Measurements from ENCODE around the gene KIF17. TPM values are rescaled to one million over a fixed set of nuclear protein-coding genes. Genes with fewer than 3 reads are reported as not detected.

Gene KIF17
- total RNA-seq, 1 donor from 2014 or later, result 2.5 TPM

DNA sequence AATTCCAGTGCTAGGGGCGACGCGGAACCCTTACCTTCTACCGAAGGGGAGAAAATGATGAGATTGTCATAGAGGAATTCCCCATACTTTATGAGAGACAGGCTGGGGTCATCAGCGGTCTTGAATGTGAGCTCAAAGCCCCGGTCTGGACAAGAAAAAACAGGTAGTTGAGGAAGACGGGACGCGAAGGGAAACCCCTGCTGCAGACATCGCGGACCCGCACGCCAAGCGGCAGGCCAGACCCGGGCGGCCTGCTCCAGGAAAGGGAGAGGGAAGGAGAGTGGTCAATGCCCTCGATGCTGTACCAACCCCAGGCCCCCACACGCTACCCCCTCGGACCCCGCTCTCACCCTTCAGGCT is 57.0 kb downstream of the KIF17 start:
- peak overlapping the region; percentile 29 for H3K27ac ChIP-seq
- peaks cover 38% of the 10 kb centered on the region for H3K4me1 ChIP-seq
- no peak for TF ChIP-seq POLR2A (IDR thresholded peaks at IDR 0.05)
- no peak for TF ChIP-seq POLR2AphosphoS5 (IDR thresholded peaks at IDR 0.05; ENCODE audit: insufficient read depth in 1 of 2, low read depth in 1 of 2)
- TF ChIP-seq, protein P1, sequence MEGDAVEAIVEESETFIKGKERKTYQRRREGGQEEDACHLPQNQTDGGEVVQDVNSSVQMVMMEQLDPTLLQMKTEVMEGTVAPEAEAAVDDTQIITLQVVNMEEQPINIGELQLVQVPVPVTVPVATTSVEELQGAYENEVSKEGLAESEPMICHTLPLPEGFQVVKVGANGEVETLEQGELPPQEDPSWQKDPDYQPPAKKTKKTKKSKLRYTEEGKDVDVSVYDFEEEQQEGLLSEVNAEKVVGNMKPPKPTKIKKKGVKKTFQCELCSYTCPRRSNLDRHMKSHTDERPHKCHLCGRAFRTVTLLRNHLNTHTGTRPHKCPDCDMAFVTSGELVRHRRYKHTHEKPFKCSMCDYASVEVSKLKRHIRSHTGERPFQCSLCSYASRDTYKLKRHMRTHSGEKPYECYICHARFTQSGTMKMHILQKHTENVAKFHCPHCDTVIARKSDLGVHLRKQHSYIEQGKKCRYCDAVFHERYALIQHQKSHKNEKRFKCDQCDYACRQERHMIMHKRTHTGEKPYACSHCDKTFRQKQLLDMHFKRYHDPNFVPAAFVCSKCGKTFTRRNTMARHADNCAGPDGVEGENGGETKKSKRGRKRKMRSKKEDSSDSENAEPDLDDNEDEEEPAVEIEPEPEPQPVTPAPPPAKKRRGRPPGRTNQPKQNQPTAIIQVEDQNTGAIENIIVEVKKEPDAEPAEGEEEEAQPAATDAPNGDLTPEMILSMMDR (IDR thresholded peaks at IDR 0.05), result no peak
- H3K9me3 ChIP-seq, result no peaks in the 10 kb centered on the region
- no peak for DNase-seq (ENCODE audit: extremely low spot score in 2 of 2)
- no peaks in the 10 kb centered on the region for H3K27me3 ChIP-seq
- intact Hi-C loops (cut with DNase I), result no loop called here
- peak overlapping the region; percentile 97 for H3K4me3 ChIP-seq
- H3K36me3 ChIP-seq, result peaks cover 0 to 21% of the 10 kb centered on the region in 2 donors

DNA sequence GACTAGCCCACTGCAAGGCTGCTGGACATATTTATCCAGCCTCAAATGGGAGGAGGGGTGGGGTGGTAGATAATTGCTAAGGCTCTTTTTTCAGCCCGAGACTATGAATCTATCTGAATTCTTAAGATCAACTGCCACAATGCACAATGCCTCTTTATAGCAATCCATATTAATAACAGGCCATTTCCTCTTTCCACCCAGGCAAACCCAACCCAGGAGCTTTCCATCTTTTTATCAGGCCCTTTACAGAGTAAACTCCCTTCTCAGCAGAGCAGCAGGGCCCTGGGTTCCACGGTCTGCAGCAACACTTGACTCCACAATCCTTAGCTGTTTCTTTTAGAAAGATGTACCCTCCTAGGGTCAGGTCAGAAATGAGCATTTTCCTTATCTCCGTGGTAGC is 57.4 kb downstream of the KIF17 start:
- Histone ChIP-seq H3K27me3 (no peaks in the 10 kb centered on the region), H3K4me3 (peak overlapping the region; percentile 97), H3K4me1 (peaks cover 34% of the 10 kb centered on the region), H3K27ac (peak overlapping the region; percentile 29), H3K9me3 (no peaks in the 10 kb centered on the region), H3K36me3 (peaks cover 0 to 25% of the 10 kb centered on the region in 2 donors)
- intact Hi-C loops (cut with DNase I), result no loop called here
- no peak for DNase-seq (ENCODE audit: extremely low spot score in 2 of 2)
- TF ChIP-seq, protein P1 (IDR thresholded peaks at IDR 0.05), result no peak
- TF ChIP-seq POLR2AphosphoS5 (IDR thresholded peaks at IDR 0.05; ENCODE audit: insufficient read depth in 1 of 2, low read depth in 1 of 2), result no peak
- no peak for TF ChIP-seq POLR2A (IDR thresholded peaks at IDR 0.05)

DNA sequence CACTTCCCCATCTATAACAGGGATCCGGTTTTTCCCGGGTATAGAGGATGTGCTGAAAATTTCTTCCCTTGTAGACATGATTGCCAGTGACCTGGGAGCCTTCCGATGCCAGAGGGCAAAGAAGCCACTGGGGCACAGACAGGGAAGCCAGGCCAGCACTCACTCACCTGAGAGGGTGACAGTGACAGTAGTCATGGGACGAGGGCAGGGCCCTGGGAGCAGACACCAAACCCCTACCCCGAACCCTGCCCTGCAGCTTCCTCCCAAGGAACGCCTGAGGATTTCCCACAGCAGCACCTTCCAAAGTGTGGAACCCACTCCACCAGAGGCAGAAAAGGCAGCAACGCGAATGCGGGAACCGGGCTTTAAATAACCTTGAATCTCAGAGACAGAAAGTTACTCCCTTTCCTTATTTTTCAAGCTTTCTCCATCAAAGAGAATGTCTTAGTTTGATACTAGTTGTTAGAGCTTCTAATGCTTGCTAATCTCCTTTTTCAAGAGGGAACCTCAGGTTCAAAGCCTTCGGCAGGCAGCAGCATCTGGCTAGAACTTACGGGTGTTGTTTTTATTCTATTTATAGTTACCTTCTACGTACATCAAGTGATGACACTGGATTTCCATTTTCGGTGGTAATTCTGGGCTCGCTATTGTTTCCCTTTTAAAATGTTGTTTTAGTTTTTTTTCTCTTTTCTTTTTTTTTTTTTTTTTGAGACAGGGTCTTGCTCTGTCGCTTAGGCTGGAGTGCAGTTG is 59.5 kb downstream of the KIF17 start:
- no peak overlapping the region for H3K27ac ChIP-seq
- TF ChIP-seq POLR2AphosphoS5 (IDR thresholded peaks at IDR 0.05; ENCODE audit: insufficient read depth in 1 of 2, low read depth in 1 of 2), result no peak
- TF ChIP-seq, protein P1 (IDR thresholded peaks at IDR 0.05), result no peak
- TF ChIP-seq POLR2A (IDR thresholded peaks at IDR 0.05), result no peak

DNA sequence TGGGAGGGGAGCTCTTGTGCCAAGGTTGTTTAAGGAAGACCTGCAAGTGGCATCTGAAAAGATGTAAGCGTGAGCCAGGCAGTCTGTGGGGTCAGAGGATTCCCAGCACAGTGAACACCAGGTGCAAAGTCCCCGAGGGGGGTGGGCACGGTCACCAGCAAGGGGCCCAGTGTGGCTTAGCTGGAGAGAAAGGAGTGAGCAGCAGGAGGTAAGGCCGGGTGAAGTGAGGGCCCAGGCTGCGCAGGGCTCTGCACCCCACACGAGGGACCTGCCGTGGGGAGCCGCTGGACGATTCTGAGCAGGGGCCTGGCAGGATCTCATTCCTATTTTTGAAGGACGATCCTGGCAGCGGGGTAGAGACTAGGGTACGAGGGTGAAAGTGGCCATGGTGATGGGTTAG is 60.8 kb downstream of the KIF17 start:
- peaks cover 25% of the 10 kb centered on the region for H3K4me1 ChIP-seq
- no peaks in the 10 kb centered on the region for H3K27me3 ChIP-seq
- no peak overlapping the region for H3K27ac ChIP-seq
- H3K36me3 ChIP-seq, result peaks cover 0 to 59% of the 10 kb centered on the region in 2 donors
- H3K9me3 ChIP-seq, result no peaks in the 10 kb centered on the region
- TF ChIP-seq, protein P1 (IDR thresholded peaks at IDR 0.05), result no peak
- TF ChIP-seq POLR2A (IDR thresholded peaks at IDR 0.05), result no peak
- intact Hi-C loops (cut with DNase I), result no loop called here
- no peak overlapping the region for H3K4me3 ChIP-seq
- DNase-seq (ENCODE audit: extremely low spot score in 2 of 2), result no peak

More for the DNA sequence above, 59.5 kb downstream of the KIF17 start:
- Histone ChIP-seq H3K4me3 (no peak overlapping the region), H3K9me3 (no peaks in the 10 kb centered on the region), H3K27me3 (no peaks in the 10 kb centered on the region), H3K4me1 (peaks cover 30% of the 10 kb centered on the region), H3K36me3 (peaks cover 0 to 46% of the 10 kb centered on the region in 2 donors)
- no peak for DNase-seq (ENCODE audit: extremely low spot score in 2 of 2)
- intact Hi-C loops (cut with DNase I), result no loop called here

DNA sequence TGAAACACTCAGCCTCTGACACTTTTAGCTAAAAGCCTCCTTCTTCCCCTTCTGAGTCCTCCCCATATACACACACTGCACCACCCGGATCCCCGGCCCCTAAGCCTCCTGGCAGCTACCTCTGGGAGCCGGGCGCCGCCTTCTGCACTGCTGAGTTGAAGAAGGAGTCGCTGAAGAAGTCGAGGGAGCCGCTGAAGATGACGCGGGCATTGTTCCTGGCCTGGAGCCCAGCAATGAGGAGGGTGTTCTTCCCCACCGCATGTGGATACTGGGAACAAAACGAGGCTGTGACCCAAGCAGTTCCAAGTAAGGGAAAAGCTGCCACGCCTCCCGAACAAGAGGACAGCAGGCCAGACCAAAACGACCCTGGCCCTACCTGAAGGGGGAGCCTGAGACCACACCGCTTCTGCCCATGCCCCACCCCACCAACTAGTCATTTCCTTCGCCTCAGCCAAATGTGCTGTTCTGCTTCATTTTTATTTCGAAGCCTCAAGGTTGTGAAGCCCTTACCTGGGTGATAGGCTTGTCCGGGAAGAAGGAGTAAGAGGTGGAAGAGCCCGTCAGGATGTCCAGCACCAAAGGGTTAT is 63.6 kb downstream of the KIF17 start:
- no peaks in the 10 kb centered on the region for H3K27me3 ChIP-seq
- H3K27ac ChIP-seq, result no peak overlapping the region
- no peaks in the 10 kb centered on the region for H3K9me3 ChIP-seq
- H3K4me1 ChIP-seq, result peaks cover 5% of the 10 kb centered on the region
- H3K36me3 ChIP-seq, result peaks cover 0 to 82% of the 10 kb centered on the region in 2 donors
- no peak overlapping the region for H3K4me3 ChIP-seq
- TF ChIP-seq, protein P1 (IDR thresholded peaks at IDR 0.05), result no peak
- TF ChIP-seq POLR2AphosphoS5 (IDR thresholded peaks at IDR 0.05; ENCODE audit: insufficient read depth in 1 of 2, low read depth in 1 of 2) (no peak), POLR2A (IDR thresholded peaks at IDR 0.05) (no peak)
- intact Hi-C loops (cut with DNase I), result no loop called here
- DNase-seq (ENCODE audit: extremely low spot score in 2 of 2), result no peak
